SU-DHL-6 (cell line): ENCODE data around the gene ETV1.

Source experiments
- CTCF ChIP-seq: fragments of 200-600 bp; sonication (generic); IDR thresholded peaks from one replicate; pipeline ENCODE4 v1.5.1; 2017; ENCODE audit warnings: antibody characterized with exemption, mild to moderate bottlenecking, low read length, moderate library complexity; ENCODE audit not compliant: insufficient read depth, poor library complexity, severe bottlenecking
- EZH2phosphoT487 ChIP-seq: fragments of 200-600 bp; sonication (generic), shearing (Covaris generic); conservative IDR thresholded peaks from 2 replicates; pipeline ENCODE4 v1.6.1; 2018; ENCODE audit warnings: mild to moderate bottlenecking, antibody characterized with exemption, low read length, moderate library complexity, mixed read lengths

- TF ChIP-seq CTCF = no peak
- TF ChIP-seq EZH2phosphoT487 = no peak
Observed at GRCh38 chr7:13907831-13908230, 81.6 kb downstream of the ETV1 start.
